ENCODE data around the gene IL1RAPL2.

The IL1RAPL2 gene

DNA sequence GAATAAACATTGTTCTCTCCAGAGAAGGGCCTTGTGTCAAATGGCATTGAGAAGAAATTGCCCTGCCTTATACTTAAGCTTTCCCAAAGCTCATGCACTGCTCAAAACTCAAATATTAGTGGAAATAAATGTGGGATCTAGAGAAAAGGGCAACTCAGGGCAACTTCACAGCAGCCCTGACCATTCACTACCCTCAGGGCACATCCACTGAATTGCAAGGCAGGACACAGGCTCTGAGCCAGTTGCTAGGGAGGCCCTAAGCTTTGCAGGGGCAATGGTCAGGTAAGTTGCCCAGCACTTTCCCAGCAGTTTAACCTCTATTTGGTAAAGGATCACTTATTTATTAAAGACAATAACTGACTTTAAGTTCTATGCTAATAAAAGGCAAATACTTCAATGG lies 909.8 kb downstream of the IL1RAPL2 start:
- no peak for DNase-seq

GRCh38 chrX:105477351-105477750 lies 911.4 kb downstream of the IL1RAPL2 start:
- no peak for DNase-seq

DNA sequence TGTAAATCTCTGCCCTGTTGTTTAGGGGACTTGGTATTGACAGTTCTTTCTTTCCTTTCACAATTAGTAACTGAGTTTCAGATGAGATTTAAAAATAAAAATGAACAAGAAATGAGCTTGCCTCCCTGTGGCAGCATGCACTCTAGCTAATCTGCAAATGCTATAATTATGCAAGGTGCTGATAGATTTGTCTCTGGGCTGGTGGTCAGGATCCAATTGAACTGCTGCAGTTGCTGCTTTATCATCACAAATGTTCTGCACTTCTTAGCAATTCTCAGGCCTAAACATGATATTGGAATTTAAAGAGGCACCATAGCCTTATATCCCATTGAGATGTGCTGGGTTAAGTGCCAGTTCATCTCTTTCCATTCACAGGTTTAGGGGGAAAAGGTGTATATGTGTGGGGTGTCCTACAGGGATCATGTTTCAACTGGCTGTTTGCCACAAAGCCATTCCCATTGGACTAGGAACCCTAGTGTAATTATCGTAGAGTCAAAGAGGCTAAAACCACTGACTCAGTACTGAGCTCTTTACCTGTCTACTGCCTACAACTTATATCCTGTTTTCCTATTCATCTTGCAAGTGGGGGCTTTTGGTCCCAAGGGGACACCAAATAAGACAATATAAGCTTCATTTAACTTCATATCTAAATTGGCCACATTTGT lies 914.8 kb downstream of the IL1RAPL2 start:
- no peak for DNase-seq

- no peak for DNase-seq
Measured at GRCh38 chrX:105483011-105483410, 917.0 kb downstream of the IL1RAPL2 start.

DNA sequence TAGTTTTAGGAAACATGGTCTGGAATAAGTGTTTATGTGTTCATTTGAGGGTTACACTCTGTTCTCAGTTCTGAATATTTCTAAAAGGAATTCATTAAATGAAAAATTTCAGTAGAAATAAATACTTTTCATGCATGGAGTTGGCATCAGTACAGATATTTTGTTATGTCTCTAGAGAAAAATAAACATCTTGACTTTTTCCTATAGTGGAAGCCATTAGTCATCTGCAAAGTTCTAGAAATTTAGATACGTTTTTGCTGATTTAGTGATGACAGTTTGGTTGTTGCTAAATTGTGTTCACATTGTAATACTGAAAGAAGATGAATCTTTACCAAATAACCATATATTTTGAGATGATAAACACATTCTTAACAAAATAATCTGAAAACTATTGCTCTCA lies 922.7 kb downstream of the IL1RAPL2 start:
- DNase-seq: no peak

- DNase-seq: no peak
Measured at GRCh38 chrX:105495376-105495775, 929.4 kb downstream of the IL1RAPL2 start.

GRCh38 chrX:105502336-105502735 lies 936.3 kb downstream of the IL1RAPL2 start:
- DNase-seq: no peak

GRCh38 chrX:105515561-105515960 lies 949.6 kb downstream of the IL1RAPL2 start:
- no peak for DNase-seq

DNA sequence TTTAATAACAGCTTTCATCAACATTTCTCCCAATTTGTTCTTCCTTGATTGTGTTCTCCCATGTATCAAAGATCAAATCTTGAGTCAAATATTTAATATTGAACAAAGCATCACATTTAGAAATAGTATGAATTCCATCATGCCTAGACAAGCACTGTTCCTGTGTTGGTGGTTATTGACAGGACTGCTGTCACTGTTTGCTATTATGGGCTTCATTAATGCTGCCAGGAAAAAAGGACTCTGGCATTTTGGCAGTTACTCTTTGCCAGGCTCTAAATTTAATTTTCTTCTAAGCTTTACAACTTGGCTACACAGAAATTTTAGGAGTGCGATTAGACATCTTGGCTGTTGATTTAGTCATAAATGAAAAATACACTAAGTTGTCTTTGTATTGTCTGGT lies 960.4 kb downstream of the IL1RAPL2 start:
- no peak for DNase-seq

GRCh38 chrX:105527759-105528158 lies 961.8 kb downstream of the IL1RAPL2 start:
- no peak for DNase-seq

DNA sequence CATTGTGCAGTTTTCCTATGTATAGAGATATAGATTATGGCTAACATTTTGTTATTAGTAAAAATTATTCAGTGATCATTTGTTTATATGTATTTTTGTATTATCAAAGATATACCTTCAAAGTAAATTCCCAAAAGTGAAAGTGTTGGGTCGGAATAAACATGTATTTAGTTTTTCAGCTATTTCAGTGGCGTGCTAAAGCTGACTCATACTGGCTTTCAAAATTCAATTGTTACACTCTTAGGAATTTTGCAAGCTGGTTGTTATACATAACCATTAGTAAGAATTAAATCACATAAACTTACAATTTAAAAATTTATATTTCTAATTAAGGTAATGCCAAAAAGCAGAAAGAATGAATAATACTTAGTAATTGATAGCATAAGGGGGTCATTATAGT lies 968.0 kb downstream of the IL1RAPL2 start:
- no peak for DNase-seq

- no peak for DNase-seq
Measured at GRCh38 chrX:105543283-105543682, 977.3 kb downstream of the IL1RAPL2 start.

GRCh38 chrX:105550043-105550663 lies 984.2 kb downstream of the IL1RAPL2 start:
- no peak for DNase-seq

DNA sequence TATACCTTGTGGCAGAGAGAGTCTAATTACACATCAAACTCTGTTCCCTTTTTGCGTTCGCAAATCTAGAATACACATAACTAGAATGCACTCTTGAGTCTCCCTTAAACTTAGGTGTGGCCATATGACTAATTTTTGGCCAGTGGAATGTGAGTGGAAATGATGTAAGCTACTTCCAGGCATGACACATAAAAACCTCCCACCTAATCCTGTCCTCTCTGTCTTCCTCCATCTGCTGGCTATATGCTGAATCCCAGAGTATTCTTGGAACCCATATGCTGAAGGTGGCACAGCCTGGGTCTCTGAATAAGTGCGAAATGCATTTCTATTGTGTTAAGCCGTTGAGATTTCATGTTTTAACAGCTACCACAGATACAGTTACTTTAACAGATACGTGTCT lies 986.4 kb downstream of the IL1RAPL2 start:
- DNase-seq: no peak

GRCh38 chrX:105553118-105553517 lies 987.1 kb downstream of the IL1RAPL2 start:
- DNase-seq: no peak

DNA sequence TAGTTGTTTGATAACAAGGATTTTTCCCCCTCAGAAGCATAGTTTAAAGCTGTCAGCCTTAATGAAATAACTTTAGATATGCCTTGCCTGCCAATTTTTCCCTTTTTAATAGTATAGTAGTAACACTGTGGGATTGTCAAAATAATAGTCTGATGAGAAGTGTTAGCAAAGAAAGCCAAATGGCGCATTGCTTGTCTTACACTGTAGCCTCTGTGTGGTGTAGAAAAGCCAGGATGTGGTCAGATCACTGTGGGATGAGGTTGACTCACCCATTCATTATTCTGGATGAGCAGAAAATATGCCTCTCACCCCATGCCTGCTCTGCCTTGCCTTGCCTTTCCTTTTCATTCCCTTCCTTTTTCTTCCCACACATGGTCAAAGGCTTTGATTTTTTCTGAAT lies 998.5 kb downstream of the IL1RAPL2 start:
- DNase-seq: no peak

DNA sequence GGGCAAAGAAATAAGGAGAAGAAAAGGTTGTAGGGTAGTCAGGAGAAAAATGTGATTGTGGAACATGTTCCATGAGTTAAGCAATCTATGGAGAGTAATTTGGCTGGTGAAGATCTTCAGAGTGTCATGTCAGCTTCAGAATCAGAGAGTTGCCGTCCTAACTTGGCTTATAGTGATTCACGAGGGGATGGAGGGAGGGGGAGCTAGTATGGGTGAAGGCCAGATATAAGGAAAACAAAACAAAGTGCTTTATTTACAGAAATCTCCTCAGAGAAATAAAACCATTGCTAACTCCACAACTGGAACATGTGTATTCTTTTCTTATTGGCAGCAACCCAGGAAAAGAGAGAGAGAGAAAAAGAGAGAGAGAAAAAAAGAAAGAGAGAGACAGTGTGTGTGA lies 999.9 kb downstream of the IL1RAPL2 start:
- no peak for DNase-seq

DNA sequence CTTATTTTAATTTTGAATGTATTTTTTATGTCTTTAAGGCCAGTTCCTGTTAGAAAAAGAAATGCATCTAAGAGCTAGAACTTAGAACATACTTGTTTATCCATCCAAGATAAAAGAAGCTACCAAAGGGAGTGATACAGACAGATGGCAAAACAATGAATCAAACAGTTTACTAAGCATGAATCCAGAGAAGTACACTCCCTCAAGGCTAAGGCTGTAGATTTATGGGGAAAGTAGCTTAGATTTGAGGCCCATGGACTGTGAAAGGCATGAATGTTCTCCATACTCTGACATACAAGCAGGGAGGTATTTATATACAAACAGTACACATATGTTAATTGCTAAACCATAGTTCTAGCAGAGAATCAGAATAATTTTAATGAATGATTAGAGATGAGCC lies 1001.1 kb downstream of the IL1RAPL2 start:
- DNase-seq: no peak

DNA sequence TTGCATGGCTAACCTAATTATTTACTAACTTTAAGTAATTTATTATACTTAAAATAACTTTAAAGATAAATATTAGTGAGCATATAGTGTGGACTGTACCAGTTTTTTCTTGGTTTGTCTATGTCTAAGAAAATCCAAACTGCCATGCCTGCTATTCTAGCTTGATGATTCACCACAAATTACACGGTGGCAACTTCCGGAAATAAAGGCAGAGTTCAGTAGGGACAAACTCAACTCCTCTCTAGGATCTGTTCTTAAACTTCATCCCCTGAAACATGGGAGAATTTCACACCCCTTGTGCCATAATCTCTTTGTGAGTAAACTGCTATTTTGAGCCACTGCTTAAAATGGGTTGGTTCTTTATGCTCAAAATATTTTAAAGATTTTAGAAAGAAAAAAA lies 1042.7 kb downstream of the IL1RAPL2 start:
- DNase-seq: no peak

GRCh38 chrX:105609530-105609929 lies 1043.5 kb downstream of the IL1RAPL2 start:
- no peak for DNase-seq

GRCh38 chrX:105610411-105610810 lies 1044.4 kb downstream of the IL1RAPL2 start:
- no peak for DNase-seq

DNA sequence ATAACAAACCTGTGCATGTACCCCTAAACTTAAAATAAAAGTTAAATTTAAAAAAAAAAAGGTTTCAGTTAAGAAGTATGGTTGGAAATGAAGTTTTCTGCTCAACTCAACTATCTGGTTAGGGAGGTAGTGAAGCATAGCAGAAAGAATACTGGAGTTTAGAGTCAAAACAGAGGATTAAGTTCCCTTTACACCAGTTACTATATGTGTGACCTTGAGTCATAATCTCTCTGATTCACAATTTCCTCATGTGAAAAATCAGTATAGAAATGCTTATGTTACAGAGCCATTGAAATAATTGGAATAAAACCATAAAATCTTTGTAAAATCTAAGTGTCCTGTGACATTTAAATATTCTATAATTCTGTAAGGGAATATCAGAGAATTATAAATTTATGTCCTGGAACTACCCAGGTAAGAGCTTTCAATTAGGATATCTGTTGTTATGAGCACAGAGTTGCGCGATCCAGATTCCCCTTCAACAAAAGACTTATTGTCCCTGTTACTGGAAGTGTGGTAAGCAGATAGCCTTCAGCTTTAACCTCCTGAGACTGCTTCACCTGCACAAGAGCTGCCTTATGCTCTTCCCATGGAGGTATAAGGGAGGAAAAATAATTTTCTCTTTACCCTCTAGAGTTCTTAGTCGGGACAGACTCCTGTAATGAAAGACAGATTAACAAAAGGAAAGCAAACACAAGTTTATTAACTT lies 1052.5 kb downstream of the IL1RAPL2 start:
- peak in 1 of 4 experiments; percentile 1 for DNase-seq

DNA sequence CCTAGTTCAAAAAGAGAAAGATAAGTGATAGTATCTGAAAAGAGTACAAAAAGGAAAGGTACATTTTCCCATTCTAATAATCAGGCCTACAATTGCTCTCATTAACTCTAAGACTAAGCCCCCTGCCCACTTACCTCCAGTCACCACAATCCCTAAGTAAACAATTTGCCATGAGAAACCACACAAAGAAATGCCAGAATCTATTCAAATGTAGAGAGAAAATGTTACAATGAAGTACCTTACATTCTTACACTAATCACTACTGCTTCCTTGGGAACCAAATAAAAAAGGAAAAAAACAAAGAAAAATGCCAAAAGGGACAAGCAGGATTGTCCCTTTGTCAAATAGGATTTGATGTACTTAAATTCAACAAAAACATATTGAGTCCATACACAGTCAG lies 1068.2 kb downstream of the IL1RAPL2 start:
- no peak for DNase-seq

DNA sequence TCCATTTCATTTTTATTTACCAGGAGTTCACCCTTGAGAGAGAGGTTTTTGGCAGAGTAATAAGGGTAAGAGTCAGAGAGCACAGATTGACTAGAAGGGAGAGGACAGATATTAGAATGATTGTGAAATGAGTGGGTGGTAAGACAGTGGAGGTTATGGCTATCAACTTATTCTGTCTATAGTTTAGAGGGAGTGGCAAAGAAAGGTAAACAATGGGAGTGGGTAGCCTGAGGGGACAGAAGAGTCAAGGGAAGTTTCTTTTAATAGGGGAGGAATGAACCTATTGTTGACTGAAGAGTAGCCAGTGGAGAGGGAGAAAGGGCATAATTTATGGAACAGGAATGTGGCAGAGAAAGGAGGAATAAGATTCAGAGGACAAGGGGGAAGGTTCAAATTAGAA lies 1069.8 kb downstream of the IL1RAPL2 start:
- DNase-seq: no peak

Data from suppressor macrophage (primary cell).